Measurements from ENCODE around the gene GAS2L1.

- TF ChIP-seq, protein P1, sequence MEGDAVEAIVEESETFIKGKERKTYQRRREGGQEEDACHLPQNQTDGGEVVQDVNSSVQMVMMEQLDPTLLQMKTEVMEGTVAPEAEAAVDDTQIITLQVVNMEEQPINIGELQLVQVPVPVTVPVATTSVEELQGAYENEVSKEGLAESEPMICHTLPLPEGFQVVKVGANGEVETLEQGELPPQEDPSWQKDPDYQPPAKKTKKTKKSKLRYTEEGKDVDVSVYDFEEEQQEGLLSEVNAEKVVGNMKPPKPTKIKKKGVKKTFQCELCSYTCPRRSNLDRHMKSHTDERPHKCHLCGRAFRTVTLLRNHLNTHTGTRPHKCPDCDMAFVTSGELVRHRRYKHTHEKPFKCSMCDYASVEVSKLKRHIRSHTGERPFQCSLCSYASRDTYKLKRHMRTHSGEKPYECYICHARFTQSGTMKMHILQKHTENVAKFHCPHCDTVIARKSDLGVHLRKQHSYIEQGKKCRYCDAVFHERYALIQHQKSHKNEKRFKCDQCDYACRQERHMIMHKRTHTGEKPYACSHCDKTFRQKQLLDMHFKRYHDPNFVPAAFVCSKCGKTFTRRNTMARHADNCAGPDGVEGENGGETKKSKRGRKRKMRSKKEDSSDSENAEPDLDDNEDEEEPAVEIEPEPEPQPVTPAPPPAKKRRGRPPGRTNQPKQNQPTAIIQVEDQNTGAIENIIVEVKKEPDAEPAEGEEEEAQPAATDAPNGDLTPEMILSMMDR (conservative IDR thresholded peaks at IDR 0.05; ENCODE audit: low read depth, low read length), result no peak
- no peak for TF ChIP-seq EZH2 (IDR thresholded peaks at IDR 0.05; ENCODE audit: borderline replicate concordance, low read depth, low read length, poor library complexity, severe bottlenecking)
Observed at GRCh38 chr22:29341849-29342127, 35.3 kb downstream of the GAS2L1 start.

Measured in A673 (cell line).